GM19023 (cell line): Measurements from ENCODE around the gene PALLD.

Experiments used
- ATAC-seq: cut with Tn5 transposase; IDR thresholded peaks from one replicate; pipeline ENCODE4 v1.9.1; 2021; ENCODE audit warnings: mild to moderate bottlenecking, moderate library complexity; ENCODE audit not compliant: unreplicated experiment

Gene PALLD

DNA sequence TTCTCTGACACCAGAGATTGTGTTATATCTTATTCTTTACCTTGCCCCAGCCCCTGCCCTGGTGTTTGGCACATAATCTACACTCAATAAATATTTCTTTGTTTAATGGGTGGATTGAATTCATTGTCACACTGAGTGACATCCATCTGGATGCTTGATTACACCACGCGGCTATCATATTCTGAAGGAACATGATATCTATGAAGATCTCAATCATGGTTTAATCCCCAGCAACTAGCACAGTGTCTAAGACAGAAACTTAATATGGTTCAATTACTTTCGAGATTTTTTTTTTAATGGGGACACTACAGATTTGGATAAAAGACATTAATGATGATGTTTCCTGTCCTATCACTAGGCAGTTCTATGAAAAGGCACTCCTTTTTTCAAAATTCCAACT lies 246.3 kb downstream of the PALLD start:
- ATAC-seq: no peak

DNA sequence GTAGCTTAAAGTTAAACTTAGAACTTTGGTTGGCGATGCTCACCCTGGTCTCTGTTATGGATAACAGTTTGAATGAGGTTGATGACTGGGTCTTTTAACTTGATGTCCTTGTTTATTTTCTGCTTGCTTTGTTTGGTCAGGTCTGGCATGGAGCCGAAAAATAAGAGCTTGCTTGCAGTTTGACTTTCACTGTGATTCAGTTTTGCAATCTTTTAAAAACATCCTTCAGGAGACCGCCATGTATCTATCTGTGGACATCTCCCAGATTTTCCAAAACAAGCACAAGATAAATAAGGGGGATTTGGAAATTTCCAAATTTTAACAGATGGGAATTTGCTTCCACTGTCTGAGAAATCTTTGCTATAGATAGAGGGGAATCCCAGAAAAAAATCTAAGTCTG lies 246.7 kb downstream of the PALLD start:
- no peak for ATAC-seq

GRCh38 chr4:168744021-168744420 lies 247.2 kb downstream of the PALLD start:
- no peak for ATAC-seq

DNA sequence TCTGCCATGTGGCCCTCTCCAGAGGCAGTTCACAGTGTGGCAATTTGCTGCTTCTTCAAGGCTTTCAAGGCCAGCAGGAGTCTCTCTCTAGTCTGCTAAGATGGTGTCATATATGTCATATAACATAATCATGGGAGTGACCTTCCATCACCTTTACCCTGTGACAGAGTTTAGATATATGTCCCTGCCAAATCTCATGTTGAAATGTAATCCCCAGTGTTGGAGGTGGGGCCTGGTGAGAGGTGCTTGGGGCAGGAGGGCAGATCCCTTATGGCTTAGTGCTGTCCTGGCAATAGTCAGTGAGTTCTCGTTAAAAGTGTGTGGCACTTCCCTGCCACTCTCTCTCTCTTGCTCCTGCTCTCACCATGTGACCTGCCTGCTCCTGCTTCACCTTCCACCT lies 252.0 kb downstream of the PALLD start:
- no peak for ATAC-seq

GRCh38 chr4:168751263-168752225 lies 254.7 kb downstream of the PALLD start:
- ATAC-seq: no peak

DNA sequence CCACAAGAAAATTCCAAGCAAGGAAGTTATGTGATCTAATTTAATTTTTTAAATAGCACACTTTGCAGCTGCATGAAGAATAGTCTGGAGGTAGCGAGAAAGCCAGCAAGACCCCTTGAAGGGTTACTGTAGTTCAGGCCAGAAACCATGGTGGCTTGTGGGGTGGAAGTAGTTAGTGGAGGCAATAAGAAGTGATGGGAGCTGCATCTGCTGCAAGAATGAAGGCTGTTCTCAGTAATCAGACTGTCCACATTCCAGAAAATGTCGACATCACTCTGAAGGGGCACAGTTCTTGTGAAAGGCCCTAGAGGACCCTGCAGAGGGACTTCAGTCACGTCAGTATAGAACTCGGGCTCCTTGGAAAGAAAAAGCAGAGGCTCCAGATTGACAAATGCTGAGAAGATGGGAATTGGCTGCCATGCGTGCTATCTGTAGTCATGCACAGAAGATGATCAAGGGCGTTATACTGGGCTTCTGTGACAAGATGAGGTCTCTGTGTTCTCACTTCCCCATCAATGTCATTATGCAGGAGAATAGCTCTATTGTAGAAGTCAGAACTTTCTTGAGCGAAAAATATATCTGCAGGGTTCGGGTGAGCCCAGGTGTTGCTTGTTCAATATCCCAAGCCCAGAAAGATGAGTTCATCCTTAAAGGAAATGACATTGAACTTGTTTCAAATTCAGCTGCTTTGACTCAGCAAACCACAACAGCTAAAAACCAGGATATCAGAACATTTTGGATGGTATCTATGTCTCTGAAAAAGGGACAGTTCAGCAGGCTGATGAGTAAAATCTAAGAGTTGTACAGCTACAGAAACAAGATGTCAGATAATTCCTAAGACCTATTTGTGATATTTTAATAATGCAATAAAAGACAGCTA lies 259.0 kb downstream of the PALLD start:
- no peak for ATAC-seq

- no peak for ATAC-seq
Observed at GRCh38 chr4:168757500-168757899, 260.6 kb downstream of the PALLD start.

GRCh38 chr4:168758351-168758876 lies 261.6 kb downstream of the PALLD start:
- ATAC-seq: no peak

DNA sequence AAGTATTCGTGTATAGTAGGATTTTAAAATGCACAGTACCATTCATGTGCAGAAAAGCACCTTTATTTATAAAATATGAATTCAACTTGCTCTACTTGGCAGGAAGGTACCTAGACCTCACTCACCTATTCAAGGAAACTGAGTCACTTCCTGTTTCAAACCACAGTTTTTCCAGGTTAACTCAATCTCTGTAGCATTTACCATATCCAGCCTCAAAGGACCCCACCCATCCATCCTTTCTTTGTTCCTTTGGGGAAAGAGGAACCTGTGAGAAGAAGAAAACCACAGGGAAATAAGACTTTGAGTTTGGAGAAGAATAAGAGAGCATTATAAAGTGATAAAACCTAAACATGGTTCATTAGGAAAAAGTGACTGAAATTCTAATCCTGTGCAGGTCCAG lies 262.5 kb downstream of the PALLD start:
- no peak for ATAC-seq

DNA sequence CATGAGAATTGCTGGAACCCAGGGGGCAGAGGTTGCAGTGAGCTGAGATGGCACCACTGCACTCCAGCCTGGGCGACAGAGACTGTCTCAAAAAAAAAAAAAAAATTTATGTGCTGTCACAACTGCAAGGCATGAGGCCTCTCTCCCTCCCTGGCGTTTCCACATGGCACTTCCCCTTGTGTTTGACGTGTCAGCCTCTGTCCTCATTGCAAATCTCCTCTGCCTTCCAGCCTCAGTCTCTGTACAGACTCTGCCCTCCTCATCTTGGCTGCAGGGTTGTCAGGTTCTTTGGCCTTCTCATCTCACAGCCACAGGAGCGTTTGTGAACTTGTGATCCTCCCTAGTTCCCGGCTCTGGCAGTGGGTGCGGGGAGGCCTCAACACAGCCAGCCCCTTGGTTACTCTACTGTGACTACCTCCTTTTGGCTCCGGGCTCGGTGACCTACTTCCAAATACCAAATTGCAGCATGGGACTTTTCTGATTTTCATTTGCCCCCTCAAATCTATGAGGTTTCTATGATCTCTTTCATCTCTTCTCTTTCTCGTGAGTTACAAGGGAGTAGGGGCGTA lies 263.2 kb downstream of the PALLD start:
- ATAC-seq: no peak

DNA sequence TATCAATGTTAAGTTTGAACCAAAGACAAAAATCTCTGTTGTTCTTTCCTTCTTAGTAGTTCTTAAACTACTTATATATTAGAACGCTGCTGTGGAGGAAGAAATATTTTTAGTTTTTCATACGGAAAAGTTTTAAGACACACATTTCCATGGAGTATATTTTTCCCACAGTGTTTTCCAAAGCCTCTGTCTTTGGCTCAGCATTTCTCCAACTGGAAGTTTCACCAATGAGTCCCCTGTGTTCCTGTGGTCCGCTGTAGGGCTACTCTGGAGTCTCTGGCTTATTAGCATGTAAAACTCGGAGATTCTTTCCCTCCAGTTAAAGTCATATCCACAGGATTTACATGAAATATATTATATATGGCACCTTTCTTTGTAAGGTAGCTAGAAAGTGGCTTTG lies 264.2 kb downstream of the PALLD start:
- no peak for ATAC-seq

GRCh38 chr4:168765322-168765721 lies 268.5 kb downstream of the PALLD start:
- ATAC-seq: no peak

DNA sequence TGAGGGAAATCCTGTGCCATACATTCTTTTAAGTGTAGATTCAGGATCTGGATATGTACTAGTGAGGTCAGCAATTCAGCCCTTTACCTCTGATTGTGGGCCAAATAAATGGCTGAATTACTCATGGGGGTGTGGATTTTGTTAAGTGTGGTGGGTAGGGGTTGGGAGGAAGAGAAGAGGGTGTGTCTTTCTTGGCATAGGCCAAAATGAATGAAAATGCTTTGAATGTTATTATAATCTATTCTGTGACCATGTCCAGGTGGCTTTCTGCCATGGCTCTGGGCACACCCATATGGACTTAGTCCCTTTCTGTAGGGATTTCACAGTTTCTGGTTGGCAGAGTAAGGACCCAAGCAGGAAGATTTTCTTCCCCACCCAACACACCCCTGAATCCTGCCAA lies 268.9 kb downstream of the PALLD start:
- ATAC-seq: no peak

GRCh38 chr4:168766604-168767316 lies 269.9 kb downstream of the PALLD start:
- ATAC-seq: no peak

- ATAC-seq: no peak
Observed at GRCh38 chr4:168769416-168769815, 272.6 kb downstream of the PALLD start.

- no peak for ATAC-seq
Observed at GRCh38 chr4:168769837-168770236, 273.0 kb downstream of the PALLD start.

- no peak for ATAC-seq
Observed at GRCh38 chr4:168771251-168771650, 274.4 kb downstream of the PALLD start.

- ATAC-seq: no peak
Observed at GRCh38 chr4:168773388-168774195, 276.7 kb downstream of the PALLD start.

- no peak for ATAC-seq
Observed at GRCh38 chr4:168776382-168776781, 279.5 kb downstream of the PALLD start.
